NCI-H2029 treated with DMSO at 0.1 percent for 48 hours (cell line): ENCODE measurements around the gene ARHGDIB.

Experiments
- DNase-seq: peaks from one replicate; lab custom pipeline; 2025; lab: John Stamatoyannopoulos, UW

Gene ARHGDIB

GRCh38 chr12:14930299-14930698, 31.1 kb downstream of the ARHGDIB start:
- DNase-seq = no peak

- no peak for DNase-seq
These were observed 32.5 kb downstream of the ARHGDIB start for GRCh38 chr12:14928931-14929330.

GRCh38 chr12:14927267-14927666, 34.1 kb downstream of the ARHGDIB start:
- DNase-seq = no peak

GRCh38 chr12:14924541-14924940, 36.9 kb downstream of the ARHGDIB start:
- DNase-seq = no peak

DNA sequence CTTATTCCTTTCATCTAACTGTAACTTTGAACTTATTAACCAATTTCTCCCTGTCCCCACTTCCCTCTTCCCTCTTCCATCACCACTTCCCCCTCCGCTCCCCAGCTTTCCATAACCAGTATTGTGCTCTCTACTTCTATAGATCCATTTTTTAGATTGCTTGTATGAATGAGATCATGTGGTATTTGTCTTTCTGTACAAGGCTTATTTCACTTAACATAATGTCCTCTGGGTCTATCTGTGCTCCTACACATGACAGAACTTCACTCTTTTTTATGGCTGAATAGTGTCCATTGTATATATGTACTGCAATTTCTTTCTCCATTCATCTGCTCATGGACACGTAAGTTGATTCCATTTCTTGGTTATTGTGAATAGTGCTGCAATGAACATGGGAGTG, 37.5 kb downstream of the ARHGDIB start:
- DNase-seq = no peak

DNA sequence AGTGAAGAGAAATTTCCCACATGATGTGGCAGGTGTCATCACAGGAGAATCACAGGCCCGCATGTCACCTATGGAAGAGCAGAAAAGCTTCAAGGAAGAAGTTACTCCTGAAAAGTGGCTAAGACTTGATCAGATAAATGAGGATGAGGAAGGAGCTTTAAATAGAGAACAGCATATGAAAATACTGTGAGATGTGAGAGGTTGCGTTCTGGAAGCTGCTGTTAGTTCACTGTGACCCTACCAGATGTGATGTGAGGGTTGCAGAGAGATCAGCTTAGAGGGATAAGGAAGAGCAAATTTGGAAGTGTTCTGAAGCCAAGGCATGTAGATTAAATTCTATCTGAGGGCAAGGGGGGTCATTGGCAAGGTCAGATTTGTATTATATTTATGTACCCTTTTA, 40.2 kb downstream of the ARHGDIB start:
- DNase-seq = no peak

- no peak for DNase-seq
These were observed 40.8 kb downstream of the ARHGDIB start for GRCh38 chr12:14920475-14921126.

DNA sequence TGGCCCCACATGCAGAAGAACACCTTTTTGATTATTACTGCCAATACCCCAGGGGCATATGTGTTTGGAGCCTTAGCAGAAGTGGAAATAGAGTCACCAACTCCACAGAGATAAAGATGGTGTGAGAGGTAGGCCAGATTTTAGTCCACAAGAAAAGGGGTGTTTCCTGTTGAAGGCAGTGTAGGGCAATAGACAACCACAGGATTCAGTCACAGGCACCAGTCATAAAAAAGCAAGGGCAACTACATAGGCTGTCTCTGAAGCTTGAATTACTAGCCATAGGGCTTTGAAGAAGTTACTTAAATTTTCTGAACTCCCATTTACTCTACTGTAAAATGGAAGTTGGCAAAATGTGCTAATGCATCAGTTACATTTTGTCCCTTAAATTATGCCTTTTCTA, 41.9 kb downstream of the ARHGDIB start:
- no peak for DNase-seq

- no peak for DNase-seq
These were observed 45.7 kb downstream of the ARHGDIB start for GRCh38 chr12:14915736-14916135.

GRCh38 chr12:14913381-14913781, 48.0 kb downstream of the ARHGDIB start:
- no peak for DNase-seq

- DNase-seq = no peak
These were observed 50.3 kb downstream of the ARHGDIB start for GRCh38 chr12:14911131-14911530.

DNA sequence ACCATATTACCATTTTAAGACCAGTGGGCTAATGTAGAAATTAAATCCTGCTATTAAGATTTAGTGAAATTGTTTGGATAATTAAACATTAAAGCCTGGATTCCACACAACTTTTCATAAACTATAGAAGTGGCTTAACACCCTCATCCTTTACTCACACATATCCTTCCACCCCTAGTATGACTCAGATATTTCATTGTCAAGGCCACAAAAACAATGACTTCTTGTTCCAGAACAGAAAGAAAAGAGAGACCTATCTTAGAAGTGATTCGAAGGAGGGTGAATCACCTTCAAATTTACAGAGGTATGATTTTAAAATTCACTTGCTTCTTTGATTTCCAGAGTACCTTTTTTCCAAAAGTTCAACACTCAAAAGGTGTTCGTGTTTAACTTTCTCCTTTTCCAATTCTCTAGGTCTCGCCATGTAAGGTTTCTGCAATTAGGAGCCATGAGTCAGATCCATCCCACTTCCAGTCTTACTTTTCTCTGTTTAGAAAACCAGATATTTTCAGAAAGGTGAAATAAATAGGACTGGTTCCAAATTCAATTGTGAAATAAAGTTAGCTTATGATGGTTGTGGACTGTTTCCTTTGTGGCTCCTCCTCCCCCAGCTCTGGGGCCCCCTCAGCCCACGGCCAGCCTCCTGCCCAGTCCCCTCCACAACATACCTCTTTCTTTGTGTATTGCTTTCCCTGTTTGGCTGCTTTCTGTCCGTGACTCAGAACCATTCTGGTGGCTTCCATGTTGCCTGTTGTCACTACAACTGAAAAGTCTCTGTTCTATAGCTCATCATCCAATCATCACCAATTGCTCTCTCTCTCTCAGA, 51.1 kb downstream of the ARHGDIB start:
- no peak for DNase-seq

GRCh38 chr12:14907953-14908352, 53.4 kb downstream of the ARHGDIB start:
- DNase-seq = no peak

- DNase-seq = no peak
These were observed 55.3 kb downstream of the ARHGDIB start for GRCh38 chr12:14906114-14906513.

GRCh38 chr12:14905269-14906004, 56.0 kb downstream of the ARHGDIB start:
- no peak for DNase-seq

DNA sequence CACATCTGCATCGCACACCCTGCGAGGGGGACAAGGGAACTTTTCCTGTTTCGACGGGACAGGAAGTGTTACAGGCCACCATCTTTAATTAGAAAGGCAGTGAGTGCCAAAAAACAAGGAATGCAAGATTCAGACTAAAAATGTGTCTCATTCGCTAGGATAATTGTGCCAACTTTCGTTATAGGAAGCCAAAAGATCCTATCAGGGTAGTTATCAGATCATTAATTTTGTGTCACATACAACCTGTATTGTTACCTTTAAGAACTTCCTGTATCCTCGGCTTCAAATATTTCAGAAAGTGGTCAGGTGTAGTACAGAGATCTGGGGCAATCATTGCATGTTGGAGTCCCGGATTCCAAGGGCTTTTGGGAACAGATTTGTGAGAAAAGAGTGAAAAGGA, 56.5 kb downstream of the ARHGDIB start:
- no peak for DNase-seq

GRCh38 chr12:14903386-14904098, 57.9 kb downstream of the ARHGDIB start:
- DNase-seq = no peak

- DNase-seq = no peak
These were observed 58.9 kb downstream of the ARHGDIB start for GRCh38 chr12:14902465-14902864.

DNA sequence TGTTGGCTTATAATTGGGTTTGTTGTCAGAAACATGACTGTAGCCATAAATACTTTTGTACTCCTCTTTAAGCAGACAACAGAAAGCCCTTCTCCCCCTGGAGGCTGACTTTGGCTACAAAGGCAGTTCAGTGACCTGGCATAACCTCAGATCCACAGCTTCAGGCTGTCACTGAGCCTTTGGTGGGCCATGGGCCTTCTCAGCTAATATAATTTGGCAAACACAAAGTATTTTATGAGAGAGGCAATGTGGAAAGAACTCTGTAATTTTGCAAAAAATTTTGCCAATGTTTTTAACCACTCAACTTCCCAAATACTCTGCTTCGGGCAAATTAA, 60.2 kb downstream of the ARHGDIB start:
- no peak for DNase-seq

GRCh38 chr12:14900521-14901227, 60.7 kb downstream of the ARHGDIB start:
- DNase-seq = no peak

DNA sequence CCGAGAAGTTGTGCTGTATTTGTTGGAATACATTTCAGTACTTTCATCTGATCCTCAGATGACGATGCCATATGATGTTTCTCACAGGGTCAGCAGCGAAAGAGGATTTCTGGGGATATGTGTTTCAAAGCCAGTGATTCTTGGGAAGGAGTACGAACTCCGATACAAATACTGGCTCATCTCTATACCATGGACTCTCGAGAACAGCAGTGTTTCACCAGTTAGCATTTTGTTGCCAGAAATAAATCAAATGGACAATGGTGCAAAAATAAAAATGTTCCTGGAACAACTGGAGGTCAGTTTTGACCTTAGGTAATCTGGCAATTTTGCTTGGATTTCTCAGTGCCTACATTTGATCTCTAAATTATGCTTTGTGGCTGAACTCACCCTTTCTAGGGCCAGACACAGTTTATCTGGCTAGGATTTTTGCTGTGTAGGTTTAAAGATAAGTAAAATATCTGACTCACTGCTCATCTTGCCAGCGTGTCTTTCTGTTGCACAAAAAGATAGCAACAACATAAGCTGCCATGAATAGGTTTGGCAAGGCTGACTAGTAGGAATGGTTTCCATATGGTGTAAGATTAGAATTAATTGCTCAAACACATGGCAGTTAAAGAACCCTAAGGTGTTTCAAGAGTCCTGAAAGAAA, 64.8 kb downstream of the ARHGDIB start:
- DNase-seq = no peak
